ENCODE measurements around the gene ALOX12. TPM values are rescaled to one million over a fixed set of nuclear protein-coding genes. Genes with fewer than 3 reads are reported as not detected.
A peak's percentile ranks its signal among the peaks of the same experiment; 100 is the strongest.

The ALOX12 gene
- total RNA-seq, 4 donors from 2014 or later, result 17.1 to 32.5 (median 21.9) TPM

DNA sequence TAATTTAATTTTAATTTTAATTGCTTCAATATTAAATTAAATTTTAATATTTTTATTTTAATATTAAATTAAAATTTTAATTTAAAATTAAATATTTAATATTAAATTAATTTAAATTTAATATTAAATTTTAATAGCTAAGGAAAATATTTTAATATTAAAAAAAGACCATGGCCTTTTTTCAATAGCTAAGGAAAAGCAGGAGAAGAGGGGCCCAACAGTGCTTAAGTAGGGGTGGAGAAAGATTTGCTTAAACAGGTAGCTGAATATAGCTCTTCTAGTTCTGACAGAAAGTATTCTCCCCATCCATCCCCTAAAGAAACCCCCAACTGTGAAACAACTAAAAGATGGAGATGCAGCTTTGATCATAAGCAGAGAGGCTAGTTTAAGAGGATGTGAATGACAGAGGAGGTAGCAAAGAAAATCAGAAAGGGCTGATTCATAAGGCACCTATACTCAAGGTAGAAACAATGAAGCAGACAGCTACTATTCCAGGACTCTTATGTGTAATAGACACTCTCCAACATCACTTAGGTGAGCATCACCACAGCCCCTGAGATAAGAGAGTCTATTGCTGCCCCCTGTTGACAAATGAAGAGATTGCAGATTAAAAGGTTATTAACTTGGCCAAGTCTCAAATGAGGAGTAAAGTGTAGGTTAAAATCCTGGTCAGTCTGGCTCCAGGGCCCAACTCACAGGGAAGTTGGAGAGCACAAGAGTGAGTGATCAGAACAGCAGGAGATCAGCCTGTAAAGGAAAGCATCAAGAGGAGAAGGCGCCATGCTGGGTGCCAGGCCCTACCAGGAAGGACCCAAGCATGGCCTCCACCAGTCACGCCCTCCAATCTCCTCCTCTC lies 8.8 kb downstream of the ALOX12 start:
- DNase-seq (ENCODE audit: low spot score in 2 of 2), result no peak
- no peak overlapping the region for H3K4me3 ChIP-seq (ENCODE audit: low read depth, poor library complexity, severe bottlenecking)
- TF ChIP-seq CTCF (IDR thresholded peaks at IDR 0.05), result peak in 1 of 3 donors; percentile 53
- no peak for TF ChIP-seq POLR2A (IDR thresholded peaks at IDR 0.05)
- WGBS, 2 donors, result 89 to 92% methylated on average over 2 of the region's 2 CpGs
- intact Hi-C loops (cut with DNase I; ENCODE audit: low total_unique reads), result loop anchor here (5.0 kb wide), 2 partner anchors 162 to 342 kb away; no protein-coding TSS in a partner anchor

GRCh38 chr17:7005716-7006115 lies 9.9 kb downstream of the ALOX12 start:
- no peak for DNase-seq (ENCODE audit: low spot score in 2 of 2)
- H3K4me3 ChIP-seq (ENCODE audit: low read depth, poor library complexity, severe bottlenecking), result no peak overlapping the region
- intact Hi-C loops (cut with DNase I; ENCODE audit: low total_unique reads), result loop anchor here (2.0 to 5.0 kb wide), 2 partner anchors 93 to 343 kb away; no protein-coding TSS in a partner anchor
- 80 to 83% methylated on average over 6 of the region's 7 CpGs for WGBS, 2 donors
- TF ChIP-seq CTCF (IDR thresholded peaks at IDR 0.05), result no peak
- TF ChIP-seq POLR2A (IDR thresholded peaks at IDR 0.05), result no peak

GRCh38 chr17:7007143-7007542 lies 11.3 kb downstream of the ALOX12 start:
- no peak overlapping the region for H3K4me3 ChIP-seq (ENCODE audit: low read depth, poor library complexity, severe bottlenecking)
- whole genome bisulfite sequencing, 2 donors, result 76 to 77% methylated on average over 2 of the region's 2 CpGs
- TF ChIP-seq CTCF (IDR thresholded peaks at IDR 0.05) (no peak), POLR2A (IDR thresholded peaks at IDR 0.05) (no peak)
- DNase-seq (ENCODE audit: low spot score in 2 of 2), result no peak
- intact Hi-C loops (cut with DNase I; ENCODE audit: low total_unique reads), result loop anchor here (2.0 to 5.0 kb wide), 2 partner anchors 94 to 345 kb away; no protein-coding TSS in a partner anchor

- intact Hi-C loops (cut with DNase I; ENCODE audit: low total_unique reads), result no loop called here
- no peak overlapping the region for H3K4me3 ChIP-seq (ENCODE audit: low read depth, poor library complexity, severe bottlenecking)
- DNase-seq (ENCODE audit: low spot score in 2 of 2), result no peak
- WGBS, 2 donors, result 84 to 89% methylated on average over 2 of the region's 2 CpGs
- TF ChIP-seq POLR2A (IDR thresholded peaks at IDR 0.05) (no peak), CTCF (IDR thresholded peaks at IDR 0.05) (no peak)
These were observed 14.7 kb downstream of the ALOX12 start for GRCh38 chr17:7010523-7010922.

GRCh38 chr17:7011415-7011814 lies 15.6 kb downstream of the ALOX12 start:
- WGBS, 2 donors, result 33 to 37% methylated on average over 14 of the region's 14 CpGs
- DNase-seq (ENCODE audit: low spot score in 2 of 2), result no peak
- intact Hi-C loops (cut with DNase I; ENCODE audit: low total_unique reads), result no loop called here
- no peak for TF ChIP-seq POLR2A (IDR thresholded peaks at IDR 0.05)
- no peak for TF ChIP-seq CTCF (IDR thresholded peaks at IDR 0.05)
- H3K4me3 ChIP-seq (ENCODE audit: low read depth, poor library complexity, severe bottlenecking), result peak overlapping the region; percentile 45
